ENCODE results near the gene STX7. TPM values are rescaled to one million over a fixed set of nuclear protein-coding genes. Genes with fewer than 3 reads are reported as not detected.

STX7 gene
- total RNA-seq, 1 experiment from 2014 or later = 25.6 TPM

DNA sequence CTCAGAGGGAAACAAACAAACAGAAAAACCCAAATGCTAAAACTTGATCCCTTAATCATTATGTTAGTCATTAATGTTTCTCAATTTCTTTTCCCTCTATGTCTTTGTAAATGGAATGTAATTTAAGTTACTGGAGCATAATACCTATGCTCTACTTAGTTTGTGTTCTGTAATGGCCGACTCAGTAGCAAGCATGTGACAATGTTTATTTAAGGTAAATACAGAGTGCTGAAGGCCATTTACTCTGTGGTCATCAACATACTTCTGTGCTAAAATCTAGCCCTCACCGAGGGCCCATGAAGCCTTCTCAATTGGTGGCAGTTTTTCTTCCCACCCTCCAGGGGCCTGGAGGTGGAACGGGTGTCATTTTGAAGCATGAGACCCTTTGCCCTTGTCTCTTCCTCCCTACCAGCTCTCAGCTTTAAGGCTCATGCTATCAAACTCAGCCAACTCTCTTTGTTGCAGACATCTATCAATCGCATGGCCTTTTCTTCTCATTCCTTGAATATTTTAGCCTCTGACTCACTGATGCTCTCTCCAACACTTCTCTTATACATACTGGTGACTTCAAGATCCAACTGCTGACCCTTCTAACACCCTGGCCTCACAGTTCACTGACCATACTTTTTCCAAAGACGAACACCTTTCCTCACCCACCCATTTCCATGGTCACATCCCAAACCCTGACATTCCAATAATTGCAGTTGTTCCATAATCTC lies 48.2 kb downstream of the STX7 start:
- DNase-seq (ENCODE audit: low spot score) (no peak), ATAC-seq (no peak)
- H3K4me3 Mint-ChIP-seq = no peak overlapping the region
- no peaks in the 10 kb centered on the region for H3K4me1 Mint-ChIP-seq
- no peaks in the 10 kb centered on the region for H3K27me3 Mint-ChIP-seq (ENCODE audit: low read depth)
- peaks cover 15% of the 10 kb centered on the region for H3K36me3 Mint-ChIP-seq
- no peak for TF ChIP-seq ATF2 (CRISPR knock-in tag; IDR thresholded peaks at IDR 0.05; ENCODE audit: borderline replicate concordance, low read depth)
- TF ChIP-seq, protein P1, sequence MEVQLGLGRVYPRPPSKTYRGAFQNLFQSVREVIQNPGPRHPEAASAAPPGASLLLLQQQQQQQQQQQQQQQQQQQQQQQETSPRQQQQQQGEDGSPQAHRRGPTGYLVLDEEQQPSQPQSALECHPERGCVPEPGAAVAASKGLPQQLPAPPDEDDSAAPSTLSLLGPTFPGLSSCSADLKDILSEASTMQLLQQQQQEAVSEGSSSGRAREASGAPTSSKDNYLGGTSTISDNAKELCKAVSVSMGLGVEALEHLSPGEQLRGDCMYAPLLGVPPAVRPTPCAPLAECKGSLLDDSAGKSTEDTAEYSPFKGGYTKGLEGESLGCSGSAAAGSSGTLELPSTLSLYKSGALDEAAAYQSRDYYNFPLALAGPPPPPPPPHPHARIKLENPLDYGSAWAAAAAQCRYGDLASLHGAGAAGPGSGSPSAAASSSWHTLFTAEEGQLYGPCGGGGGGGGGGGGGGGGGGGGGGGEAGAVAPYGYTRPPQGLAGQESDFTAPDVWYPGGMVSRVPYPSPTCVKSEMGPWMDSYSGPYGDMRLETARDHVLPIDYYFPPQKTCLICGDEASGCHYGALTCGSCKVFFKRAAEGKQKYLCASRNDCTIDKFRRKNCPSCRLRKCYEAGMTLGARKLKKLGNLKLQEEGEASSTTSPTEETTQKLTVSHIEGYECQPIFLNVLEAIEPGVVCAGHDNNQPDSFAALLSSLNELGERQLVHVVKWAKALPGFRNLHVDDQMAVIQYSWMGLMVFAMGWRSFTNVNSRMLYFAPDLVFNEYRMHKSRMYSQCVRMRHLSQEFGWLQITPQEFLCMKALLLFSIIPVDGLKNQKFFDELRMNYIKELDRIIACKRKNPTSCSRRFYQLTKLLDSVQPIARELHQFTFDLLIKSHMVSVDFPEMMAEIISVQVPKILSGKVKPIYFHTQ (CRISPR knock-in tag; IDR thresholded peaks at IDR 0.05) = no peak
- TF ChIP-seq JAZF1 (CRISPR knock-in tag; IDR thresholded peaks at IDR 0.05) = no peak
- TF ChIP-seq IRF2 (CRISPR knock-in tag; IDR thresholded peaks at IDR 0.05; ENCODE audit: borderline replicate concordance, low read depth) = no peak
- TF ChIP-seq CDX4 (CRISPR knock-in tag; IDR thresholded peaks at IDR 0.05; ENCODE audit: borderline replicate concordance) = no peak
- TF ChIP-seq, protein P2, sequence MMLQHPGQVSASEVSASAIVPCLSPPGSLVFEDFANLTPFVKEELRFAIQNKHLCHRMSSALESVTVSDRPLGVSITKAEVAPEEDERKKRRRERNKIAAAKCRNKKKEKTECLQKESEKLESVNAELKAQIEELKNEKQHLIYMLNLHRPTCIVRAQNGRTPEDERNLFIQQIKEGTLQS (CRISPR knock-in tag; conservative IDR thresholded peaks at IDR 0.05) = no peak
- no peak for TF ChIP-seq NFYB (CRISPR knock-in tag; conservative IDR thresholded peaks at IDR 0.05; ENCODE audit: low read depth)
- no peak for TF ChIP-seq ZNF263 (CRISPR knock-in tag; IDR thresholded peaks at IDR 0.05; ENCODE audit: low read depth)
- no peak for TF ChIP-seq ZNF121 (CRISPR knock-in tag; IDR thresholded peaks at IDR 0.05)
- H3K9me3 Mint-ChIP-seq = no peaks in the 10 kb centered on the region
- ChIA-PET CTCF (interaction anchor here (0.6 kb wide), 1 partner anchor 204 kb away, joined by 3 read pairs; no protein-coding TSS in a partner anchor), POLR2A (no interaction called here)
- no peak overlapping the region for H3K27ac Mint-ChIP-seq

DNA sequence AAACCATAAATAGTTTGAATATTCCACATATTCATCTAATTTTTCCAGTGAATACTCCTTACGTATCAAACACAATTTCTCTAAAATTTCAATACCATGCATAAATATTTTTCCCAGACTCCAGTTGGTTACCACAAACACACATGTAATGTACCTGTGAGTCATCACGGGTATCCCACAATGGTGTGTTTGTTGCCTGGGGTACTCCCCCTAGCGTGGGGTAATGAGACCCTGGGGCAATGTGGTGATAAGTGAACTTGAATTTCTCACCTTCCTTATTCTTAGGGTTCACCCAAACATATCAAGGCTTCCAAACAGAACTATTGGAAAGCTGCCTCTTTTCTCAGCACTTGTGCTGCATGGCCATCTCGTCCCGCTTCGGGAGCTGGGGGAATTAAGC lies 51.0 kb downstream of the STX7 start:
- Mint-ChIP-seq H3K9me3 (no peaks in the 10 kb centered on the region), H3K4me1 (no peaks in the 10 kb centered on the region), H3K4me3 (no peak overlapping the region), H3K27me3 (ENCODE audit: low read depth) (no peaks in the 10 kb centered on the region), H3K27ac (no peak overlapping the region), H3K36me3 (peaks cover 19% of the 10 kb centered on the region)
- DNase-seq (ENCODE audit: low spot score) = no peak
- no peak for ATAC-seq
- ChIA-PET CTCF (interaction anchor here (0.9 kb wide), 1 partner anchor 182 kb away, joined by 4 read pairs; no protein-coding TSS in a partner anchor), POLR2A (no interaction called here)
- TF ChIP-seq, protein P3, sequence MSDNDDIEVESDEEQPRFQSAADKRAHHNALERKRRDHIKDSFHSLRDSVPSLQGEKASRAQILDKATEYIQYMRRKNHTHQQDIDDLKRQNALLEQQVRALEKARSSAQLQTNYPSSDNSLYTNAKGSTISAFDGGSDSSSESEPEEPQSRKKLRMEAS (CRISPR knock-in tag; IDR thresholded peaks at IDR 0.05) = no peak
- TF ChIP-seq ARID4B (CRISPR knock-in tag; IDR thresholded peaks at IDR 0.05; ENCODE audit: borderline replicate concordance) (no peak), MYBL2 (CRISPR knock-in tag; IDR thresholded peaks at IDR 0.05) (no peak), ZNF317 (CRISPR knock-in tag; IDR thresholded peaks at IDR 0.05; ENCODE audit: borderline replicate concordance, low read depth) (no peak), NR2C2 (CRISPR knock-in tag; IDR thresholded peaks at IDR 0.05) (no peak), ZNF416 (CRISPR knock-in tag; IDR thresholded peaks at IDR 0.05) (no peak), SMAD4 (CRISPR knock-in tag; IDR thresholded peaks at IDR 0.05) (no peak)
- TF ChIP-seq, protein P4, sequence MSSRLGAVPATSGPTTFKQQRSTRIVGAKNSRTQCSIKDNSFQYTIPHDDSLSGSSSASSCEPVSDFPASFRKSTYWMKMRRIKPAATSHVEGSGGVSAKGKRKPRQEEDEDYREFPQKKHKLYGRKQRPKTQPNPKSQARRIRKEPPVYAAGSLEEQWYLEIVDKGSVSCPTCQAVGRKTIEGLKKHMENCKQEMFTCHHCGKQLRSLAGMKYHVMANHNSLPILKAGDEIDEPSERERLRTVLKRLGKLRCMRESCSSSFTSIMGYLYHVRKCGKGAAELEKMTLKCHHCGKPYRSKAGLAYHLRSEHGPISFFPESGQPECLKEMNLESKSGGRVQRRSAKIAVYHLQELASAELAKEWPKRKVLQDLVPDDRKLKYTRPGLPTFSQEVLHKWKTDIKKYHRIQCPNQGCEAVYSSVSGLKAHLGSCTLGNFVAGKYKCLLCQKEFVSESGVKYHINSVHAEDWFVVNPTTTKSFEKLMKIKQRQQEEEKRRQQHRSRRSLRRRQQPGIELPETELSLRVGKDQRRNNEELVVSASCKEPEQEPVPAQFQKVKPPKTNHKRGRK (CRISPR knock-in tag; IDR thresholded peaks at IDR 0.05; ENCODE audit: borderline replicate concordance) = no peak
- TF ChIP-seq, protein P5, sequence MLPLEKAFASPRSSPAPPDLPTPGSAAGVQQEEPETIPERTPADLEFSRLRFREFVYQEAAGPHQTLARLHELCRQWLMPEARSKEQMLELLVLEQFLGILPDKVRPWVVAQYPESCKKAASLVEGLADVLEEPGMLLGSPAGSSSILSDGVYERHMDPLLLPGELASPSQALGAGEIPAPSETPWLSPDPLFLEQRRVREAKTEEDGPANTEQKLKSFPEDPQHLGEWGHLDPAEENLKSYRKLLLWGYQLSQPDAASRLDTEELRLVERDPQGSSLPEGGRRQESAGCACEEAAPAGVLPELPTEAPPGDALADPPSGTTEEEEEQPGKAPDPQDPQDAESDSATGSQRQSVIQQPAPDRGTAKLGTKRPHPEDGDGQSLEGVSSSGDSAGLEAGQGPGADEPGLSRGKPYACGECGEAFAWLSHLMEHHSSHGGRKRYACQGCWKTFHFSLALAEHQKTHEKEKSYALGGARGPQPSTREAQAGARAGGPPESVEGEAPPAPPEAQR (CRISPR knock-in tag; IDR thresholded peaks at IDR 0.05) = no peak

Data from WTC11 (cell line).